Heart left ventricle (tissue), 13 donors: Measurements from ENCODE around the gene NR2F1-AS1.

Experiments used
- POLR2A ChIP-seq, 2 donors: fragments of 450-650 bp; IDR thresholded peaks; one replicate each; pipeline ENCODE4 v1.6.1; 2017; ENCODE audit warnings: antibody characterized with exemption in 2 of 2, mild to moderate bottlenecking in 2 of 2, moderate library complexity in 2 of 2
- TF ChIP-seq, protein P1 (sequence below), 12 donors: fragments of 200-600 bp; sonication (generic) in 4 of 12; IDR thresholded peaks; one replicate each; pipeline versions ENCODE4 v1.5.0 to v1.8.0; 2018 to 2022; ENCODE audit warnings: antibody characterized with exemption in 12 of 12, mild to moderate bottlenecking in 5 of 12
- donor health status: ischemic (EF 13 %, LVEDD 7.1; RV severe dilation, severe dysfunction).
- donor health status: DM: no; HTN: yes; CAD: no.
- donor health status: DM: no; HTN: no; CAD: no.
- donor health status: ischemic (EF 25% LVEDD 6.9; RV normal size, moderate dysfunction).
- donor health status: ischemic (EF 25% LVEDD 5.7; RV mildly dilated, moderate dysfunction).
- donor health status: ischemic (EF 35%, LVEDD 5.7; RV mildly dilated, moderate dysfunction).
- donor health status: nonischemic (EF 11% LVEDD 7.7; RV severe dilation, severe dysfunction).
- donor health status: DM: yes; HTN: yes; CAD: no.
- donor health status: PGD.
- donor health status: ischemic (EF 29% LVEDD 5.4; RV normal size, mild dysfunction).
- donor health status: nonischemic (EF 23%, LVEDD 6.1; RV moderate dilation, normal function).

DNA sequence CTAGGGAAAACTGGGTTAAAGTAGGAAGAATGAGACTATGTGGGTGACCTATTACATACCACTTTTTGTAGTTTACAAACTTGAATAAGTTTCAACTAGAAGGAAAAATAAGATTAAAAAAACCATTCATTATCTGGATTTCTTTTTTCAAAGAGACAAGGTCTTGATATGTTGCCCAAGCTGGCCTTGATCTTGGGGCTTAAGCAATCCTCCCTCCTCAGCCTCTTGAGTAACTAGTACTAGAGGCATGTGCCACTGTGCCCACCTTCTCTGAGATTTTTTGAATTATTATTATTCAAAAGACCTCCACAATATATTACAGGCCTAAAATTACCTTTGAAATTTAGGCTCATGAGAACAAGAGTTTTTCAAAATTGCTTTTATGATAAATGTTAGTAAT, 63.2 kb downstream of the NR2F1-AS1 start:
- TF ChIP-seq, protein P1, sequence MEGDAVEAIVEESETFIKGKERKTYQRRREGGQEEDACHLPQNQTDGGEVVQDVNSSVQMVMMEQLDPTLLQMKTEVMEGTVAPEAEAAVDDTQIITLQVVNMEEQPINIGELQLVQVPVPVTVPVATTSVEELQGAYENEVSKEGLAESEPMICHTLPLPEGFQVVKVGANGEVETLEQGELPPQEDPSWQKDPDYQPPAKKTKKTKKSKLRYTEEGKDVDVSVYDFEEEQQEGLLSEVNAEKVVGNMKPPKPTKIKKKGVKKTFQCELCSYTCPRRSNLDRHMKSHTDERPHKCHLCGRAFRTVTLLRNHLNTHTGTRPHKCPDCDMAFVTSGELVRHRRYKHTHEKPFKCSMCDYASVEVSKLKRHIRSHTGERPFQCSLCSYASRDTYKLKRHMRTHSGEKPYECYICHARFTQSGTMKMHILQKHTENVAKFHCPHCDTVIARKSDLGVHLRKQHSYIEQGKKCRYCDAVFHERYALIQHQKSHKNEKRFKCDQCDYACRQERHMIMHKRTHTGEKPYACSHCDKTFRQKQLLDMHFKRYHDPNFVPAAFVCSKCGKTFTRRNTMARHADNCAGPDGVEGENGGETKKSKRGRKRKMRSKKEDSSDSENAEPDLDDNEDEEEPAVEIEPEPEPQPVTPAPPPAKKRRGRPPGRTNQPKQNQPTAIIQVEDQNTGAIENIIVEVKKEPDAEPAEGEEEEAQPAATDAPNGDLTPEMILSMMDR (IDR thresholded peaks at IDR 0.05) = no peak
- no peak for TF ChIP-seq POLR2A (IDR thresholded peaks at IDR 0.05)
